Epithelial cell of prostate (primary cell): ENCODE measurements around the gene DAPP1.
"Not testable (repeated sequence)": the region's sequence is repeated elsewhere in the genome, so short reads cannot be mapped to it uniquely, and the experiment has no call there.

Source experiments
- DNase-seq: peaks from one replicate; pipeline ENCODE4 v3.0.0-alpha.2; 2011; ENCODE audit warnings: low read depth, low spot score
- H3K27ac ChIP-seq: fragments of 450-650 bp; 2 replicates; pipeline ENCODE4 v1.5.1; 2017; ENCODE audit warnings: mild to moderate bottlenecking

The DAPP1 gene

GRCh38 chr4:99821918-99822503 is 5.4 kb downstream of the DAPP1 start:
- DNase-seq, result no peak
- H3K27ac ChIP-seq, result peak overlapping the region; percentile 2

- H3K27ac ChIP-seq, result peak overlapping the region; percentile 97
- DNase-seq, result no peak
These were observed 6.1 kb downstream of the DAPP1 start for GRCh38 chr4:99822734-99823133.

GRCh38 chr4:99824070-99824599 is 7.5 kb downstream of the DAPP1 start:
- no peak for DNase-seq
- peak overlapping the region; percentile 97 for H3K27ac ChIP-seq

GRCh38 chr4:99825272-99825671 is 8.6 kb downstream of the DAPP1 start:
- peak overlapping the region; percentile 97 for H3K27ac ChIP-seq
- DNase-seq, result no peak

- H3K27ac ChIP-seq, result peak overlapping the region; percentile 97
- DNase-seq, result no peak
These were observed 9.4 kb downstream of the DAPP1 start for GRCh38 chr4:99826016-99826415.

- H3K27ac ChIP-seq, result peak overlapping the region; percentile 97
- peak; percentile 50 for DNase-seq
These were observed 10.8 kb downstream of the DAPP1 start for GRCh38 chr4:99827454-99827853.

GRCh38 chr4:99827857-99828256 is 11.2 kb downstream of the DAPP1 start:
- H3K27ac ChIP-seq, result peak overlapping the region; percentile 97
- no peak for DNase-seq

- peak overlapping the region; percentile 97 for H3K27ac ChIP-seq
- no peak for DNase-seq
These were observed 11.8 kb downstream of the DAPP1 start for GRCh38 chr4:99828477-99828876.

- H3K27ac ChIP-seq, result peak overlapping the region; percentile 97
- not testable (repeated sequence) for DNase-seq
These were observed 13.4 kb downstream of the DAPP1 start for GRCh38 chr4:99830051-99830450.

- DNase-seq, result no peak
- peak overlapping the region; percentile 25 for H3K27ac ChIP-seq
These were observed 15.7 kb downstream of the DAPP1 start for GRCh38 chr4:99832321-99832720.

GRCh38 chr4:99832758-99833157 is 16.1 kb downstream of the DAPP1 start:
- no peak for DNase-seq
- H3K27ac ChIP-seq, result peak overlapping the region; percentile 25

- H3K27ac ChIP-seq, result peak overlapping the region; percentile 15
- no peak for DNase-seq
These were observed 17.1 kb downstream of the DAPP1 start for GRCh38 chr4:99833756-99834155.

GRCh38 chr4:99834569-99834968 is 17.9 kb downstream of the DAPP1 start:
- DNase-seq, result no peak
- H3K27ac ChIP-seq, result peak overlapping the region; percentile 15

- no peak for DNase-seq
- H3K27ac ChIP-seq, result peak overlapping the region; percentile 15
These were observed 19.3 kb downstream of the DAPP1 start for GRCh38 chr4:99835942-99836341.

- peak; percentile 39 for DNase-seq
- peak overlapping the region; percentile 68 for H3K27ac ChIP-seq
These were observed 22.3 kb downstream of the DAPP1 start for GRCh38 chr4:99838927-99839326.

- DNase-seq, result no peak
- no peak overlapping the region for H3K27ac ChIP-seq
These were observed 24.5 kb downstream of the DAPP1 start for GRCh38 chr4:99841129-99841528.

GRCh38 chr4:99843413-99843812 is 26.8 kb downstream of the DAPP1 start:
- no peak overlapping the region for H3K27ac ChIP-seq
- DNase-seq, result no peak

- H3K27ac ChIP-seq, result no peak overlapping the region
- no peak for DNase-seq
These were observed 27.4 kb downstream of the DAPP1 start for GRCh38 chr4:99844048-99844447.

- no peak overlapping the region for H3K27ac ChIP-seq
- DNase-seq, result no peak
These were observed 28.6 kb downstream of the DAPP1 start for GRCh38 chr4:99845179-99845578.

GRCh38 chr4:99845708-99846469 is 29.3 kb downstream of the DAPP1 start:
- DNase-seq, result no peak
- no peak overlapping the region for H3K27ac ChIP-seq

GRCh38 chr4:99846891-99847290 is 30.3 kb downstream of the DAPP1 start:
- no peak overlapping the region for H3K27ac ChIP-seq
- DNase-seq, result no peak
